Sigmoid colon (tissue), 4 donors: ENCODE results near the gene CCL28.

Experiments used
- CTCF ChIP-seq, 4 experiments: fragments of 450-650 bp in 3 of 4; fragments of 200-600 bp in 1 of 4; IDR thresholded peaks; one replicate each; pipeline ENCODE4 v1.5.1; 2016 to 2019; ENCODE audit warnings: antibody characterized with exemption in 4 of 4, mild to moderate bottlenecking in 3 of 4, moderate library complexity in 2 of 4
- EP300 ChIP-seq, 4 donors: sonication (generic); formaldehyde crosslinking; IDR thresholded peaks; one replicate each; pipeline ENCODE4 v1.6.1; 2017; ENCODE audit warnings: antibody characterized with exemption in 4 of 4
- POLR2A ChIP-seq, 2 donors: fragments of 450-650 bp; IDR thresholded peaks; one replicate each; pipeline ENCODE4 v1.6.1; 2016; ENCODE audit warnings: antibody characterized with exemption in 2 of 2, mild to moderate bottlenecking in 2 of 2, moderate library complexity in 2 of 2
- POLR2AphosphoS5 ChIP-seq, 4 donors: sonication (generic); formaldehyde crosslinking; IDR thresholded peaks; one replicate each; pipeline ENCODE4 v1.6.1; 2017; ENCODE audit warnings: antibody characterized with exemption in 4 of 4

DNA sequence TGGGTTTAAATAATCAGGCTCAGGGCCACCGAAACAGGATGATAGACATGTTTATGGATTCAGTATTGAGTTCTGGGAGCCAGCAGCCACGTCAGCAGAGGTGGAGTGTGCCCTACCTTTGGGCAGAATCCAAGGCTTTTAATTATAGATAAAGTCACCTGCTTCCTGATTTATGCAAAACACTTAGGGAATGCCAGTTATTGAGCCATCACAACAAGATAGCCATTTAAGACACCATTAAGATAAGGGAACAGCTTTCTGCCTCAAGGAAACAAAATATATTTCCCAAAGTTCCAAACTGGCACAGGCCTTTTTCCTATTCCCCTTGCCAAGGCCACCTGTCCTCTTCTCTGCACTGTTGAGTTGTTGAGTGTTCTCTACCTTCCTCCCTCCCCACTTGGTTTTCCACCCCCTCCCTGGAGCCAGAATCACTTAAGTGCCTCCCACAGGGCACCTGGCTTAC lies 2.4 kb downstream of the CCL28 start:
- TF ChIP-seq CTCF (IDR thresholded peaks at IDR 0.05): no peak
- TF ChIP-seq POLR2AphosphoS5 (IDR thresholded peaks at IDR 0.05): no peak
- TF ChIP-seq EP300 (IDR thresholded peaks at IDR 0.05): no peak
- TF ChIP-seq POLR2A (IDR thresholded peaks at IDR 0.05): no peak
